Activated naive CD4-positive, alpha-beta T cell treated with Interleukin-2 at 50 U/mL for 16 hours (primary cell): Measurements from ENCODE around the gene GNPDA2.
"Not testable (repeated sequence)": the region's sequence is repeated elsewhere in the genome, so short reads cannot be mapped to it uniquely, and the experiment has no call there.

Experiments
- DNase-seq: peaks from one replicate; pipeline ENCODE4 v3.0.0-alpha.2; 2020

The GNPDA2 gene

DNA sequence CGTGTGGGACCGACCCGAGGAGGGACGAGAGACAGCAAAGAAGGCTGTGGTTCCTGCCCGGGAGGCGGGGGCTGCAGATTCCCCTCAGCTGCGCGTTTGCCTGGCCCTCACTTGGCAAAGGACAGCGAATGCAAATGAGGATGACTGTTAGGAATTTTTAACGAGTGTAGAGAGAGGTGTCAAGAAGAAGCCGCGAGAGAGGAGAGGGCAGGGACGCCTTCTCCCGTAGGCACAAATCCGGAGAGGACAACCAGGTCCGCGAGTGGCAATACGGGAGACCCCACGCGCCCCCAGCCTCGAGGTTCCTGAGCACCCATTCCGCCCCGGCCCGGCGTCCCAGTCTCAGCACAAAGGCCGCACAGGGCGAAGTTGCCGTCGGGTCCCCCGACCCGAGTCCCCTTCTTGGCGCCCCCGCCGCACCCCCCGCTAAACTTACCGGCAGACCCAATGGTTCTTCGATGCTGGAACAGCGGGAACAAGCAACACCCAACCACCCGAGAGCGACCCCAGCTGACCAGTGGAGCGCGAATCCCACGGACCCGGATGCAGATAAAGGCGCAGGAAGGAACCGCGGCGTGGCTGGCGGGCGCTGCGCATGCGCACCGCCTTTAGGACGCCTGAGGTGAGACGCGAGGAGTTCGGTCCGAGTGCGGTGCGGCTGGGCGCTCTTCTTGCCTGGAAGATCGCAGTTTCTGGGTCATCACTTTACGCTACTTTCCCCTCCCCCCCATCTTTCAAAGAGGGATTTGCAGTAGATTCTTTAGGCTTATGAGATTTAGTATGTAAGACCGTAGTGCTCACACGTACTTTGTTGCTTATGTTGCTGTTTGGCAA lies at the start of gene GNPDA2:
Gene GNPDA2 (minus strand): TSS at position 519 of the 834 bp plus-strand sequence. CDS start 4,349 bp downstream, outside the sequence.
- peak; percentile 81 for DNase-seq

DNA sequence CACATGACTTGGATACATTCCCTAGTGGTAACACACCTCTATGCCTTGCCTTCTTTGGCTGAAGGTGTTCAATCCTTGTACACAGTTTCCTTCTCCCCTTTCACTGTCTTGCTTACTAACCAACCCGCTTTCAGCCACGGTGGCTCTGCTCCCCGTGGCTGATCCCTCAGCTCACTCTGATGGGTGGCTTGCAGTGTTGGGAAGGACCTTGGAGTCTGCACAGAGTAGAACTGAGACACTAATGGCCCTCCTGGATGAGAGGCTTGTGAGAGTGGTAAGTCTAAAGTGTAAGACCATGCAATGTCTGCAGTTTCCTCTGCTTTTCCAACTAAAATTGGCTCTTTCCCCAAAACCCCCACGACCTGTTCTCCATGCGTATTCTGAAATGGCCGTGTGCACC lies 46.0 kb upstream of the GNPDA2 start:
- no peak for DNase-seq

DNA sequence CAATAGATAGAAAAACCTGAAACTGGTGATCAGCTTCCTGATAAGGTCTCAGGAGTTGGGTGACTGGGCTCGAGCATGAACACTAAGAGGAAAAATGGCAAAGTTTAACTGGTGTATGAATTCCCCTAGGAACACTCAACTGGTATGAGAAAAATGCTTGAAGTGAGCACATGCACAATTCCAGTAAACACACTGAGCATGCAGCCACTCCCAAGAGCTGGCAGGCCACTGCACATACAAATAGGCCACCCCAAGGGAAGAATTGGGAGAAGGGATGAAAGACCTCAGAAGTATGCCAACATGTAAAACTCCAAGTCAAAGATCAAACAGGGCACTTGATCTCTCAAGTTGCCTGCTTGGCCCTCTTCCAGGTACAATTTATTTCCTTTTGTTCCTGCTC lies 45.4 kb upstream of the GNPDA2 start:
- no peak for DNase-seq

DNA sequence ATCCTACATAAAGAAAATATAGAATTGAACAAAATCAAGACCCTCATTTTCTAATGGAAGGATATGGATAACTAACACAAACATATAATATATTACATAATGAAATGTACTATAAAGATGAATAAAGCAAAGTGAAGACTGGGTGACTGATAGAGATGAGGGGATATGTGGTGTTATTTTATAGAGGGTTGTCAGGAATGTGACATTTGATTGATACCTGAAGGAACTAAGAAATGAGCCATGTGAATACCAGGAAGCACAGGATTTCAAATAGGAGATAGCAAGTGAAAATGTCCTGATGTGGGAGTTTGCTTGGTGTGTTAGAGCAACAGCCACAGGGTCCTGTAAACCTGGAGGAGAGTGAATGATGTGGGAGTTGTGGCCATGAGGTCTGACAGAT lies 40.1 kb upstream of the GNPDA2 start:
- DNase-seq = no peak

DNA sequence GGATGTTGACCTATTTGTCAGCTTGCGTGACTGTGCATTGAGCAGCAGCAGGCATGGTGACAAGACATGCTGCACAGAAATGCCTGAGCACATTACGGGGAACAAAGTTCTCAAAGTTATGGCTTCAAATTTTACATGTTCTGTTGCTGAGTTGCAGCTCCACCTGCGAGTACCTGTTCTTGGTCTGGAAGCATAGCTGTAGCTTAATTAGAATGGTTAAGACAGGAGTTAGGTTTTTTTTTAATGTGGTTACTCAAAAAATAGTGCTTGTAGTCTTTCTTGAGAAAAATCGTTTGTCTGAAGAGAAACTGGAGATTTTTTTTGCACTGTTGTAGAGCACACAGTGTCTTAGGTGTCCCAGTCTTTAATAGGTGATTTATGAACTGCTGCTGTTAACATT lies 38.8 kb upstream of the GNPDA2 start:
- DNase-seq = no peak

DNA sequence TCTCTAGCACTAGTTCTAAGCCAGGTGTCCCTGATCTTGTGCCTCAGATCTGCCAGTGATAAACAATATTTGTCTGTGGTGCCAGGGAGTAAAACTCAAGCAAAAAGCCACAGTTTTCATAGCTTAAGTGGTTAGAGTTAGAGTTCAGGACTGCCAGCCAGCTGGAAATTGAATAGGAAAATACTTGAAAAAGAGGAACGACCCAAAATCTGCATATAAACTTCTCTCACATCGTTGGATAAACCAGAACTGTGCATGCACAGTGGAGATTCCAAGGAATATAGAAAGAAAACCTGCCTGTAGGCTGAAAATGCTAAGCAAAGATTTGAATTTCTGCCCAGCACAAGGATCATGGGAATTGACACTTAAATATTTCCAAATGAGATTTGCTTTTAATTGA lies 35.0 kb upstream of the GNPDA2 start:
- no peak for DNase-seq

DNA sequence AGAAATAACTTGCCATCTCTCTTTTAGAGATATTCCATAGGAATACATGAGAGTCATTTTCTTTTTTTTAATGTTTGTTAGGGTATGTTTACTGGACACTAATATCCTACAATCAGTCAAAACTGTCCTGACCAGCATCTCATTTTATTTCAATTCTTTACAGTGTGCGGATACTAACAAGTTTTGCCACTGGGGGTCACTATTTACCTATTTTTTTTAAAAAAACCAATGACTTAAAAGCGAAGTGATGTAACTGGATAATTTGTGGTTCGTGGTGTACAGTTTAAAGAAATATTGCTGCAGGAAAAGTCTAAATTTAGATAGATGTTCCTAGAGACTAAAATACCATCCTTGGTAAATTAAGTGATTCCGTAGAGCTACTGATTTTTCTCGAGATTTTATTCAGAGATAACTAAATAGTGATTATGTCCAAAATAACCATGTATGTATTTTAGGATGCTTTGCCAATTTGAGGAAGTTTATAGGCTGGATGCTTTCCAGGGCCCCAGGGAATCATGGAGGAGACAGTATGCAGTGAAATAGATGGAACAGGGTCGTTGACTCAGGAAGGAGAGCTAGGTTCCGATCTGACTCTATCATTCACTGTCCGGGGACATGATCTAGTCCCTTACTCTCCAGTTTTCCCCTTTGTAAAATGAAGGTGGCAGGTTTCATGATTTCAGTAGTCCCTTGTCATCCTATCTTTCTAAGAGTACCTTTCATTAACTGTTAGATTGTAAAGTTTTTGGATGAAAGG lies 34.0 kb upstream of the GNPDA2 start:
- no peak for DNase-seq

DNA sequence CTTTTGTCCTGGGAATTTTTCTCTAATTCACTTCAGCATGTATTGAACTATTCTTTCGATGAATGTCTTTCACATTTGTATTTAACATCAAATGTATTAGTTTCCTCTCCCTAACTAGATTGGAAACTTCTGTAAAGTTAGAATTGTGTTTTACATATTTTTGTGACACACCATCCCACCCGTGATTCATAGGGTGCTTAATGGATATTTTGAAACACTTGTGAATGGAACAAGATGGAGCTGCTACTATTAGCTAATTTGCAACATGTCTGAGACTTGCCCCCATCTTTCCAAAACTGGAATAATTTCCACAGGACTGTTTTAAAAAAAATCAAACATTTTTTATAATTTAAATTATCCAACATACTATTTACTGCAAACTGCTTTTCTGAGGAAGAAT lies 30.2 kb upstream of the GNPDA2 start:
- DNase-seq = no peak

DNA sequence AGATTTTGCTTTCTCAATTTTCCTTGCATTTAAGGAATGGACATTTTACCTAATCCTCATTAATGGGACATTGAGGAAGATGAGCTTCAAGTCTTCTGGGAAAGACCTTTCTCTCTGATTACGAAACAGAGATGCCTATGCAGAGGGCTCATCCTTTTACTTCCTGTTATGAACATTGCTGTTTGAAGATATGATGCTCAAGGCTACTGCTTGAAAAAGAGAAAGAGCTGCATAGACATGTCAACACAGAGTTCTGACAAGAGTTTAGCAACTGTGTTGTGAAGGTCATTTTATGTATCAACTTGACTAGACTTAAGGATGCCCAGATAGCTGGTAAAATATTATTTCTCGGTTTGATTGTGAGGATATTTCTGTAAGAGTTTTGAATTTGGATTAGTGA lies 13.8 kb upstream of the GNPDA2 start:
- DNase-seq = no peak

DNA sequence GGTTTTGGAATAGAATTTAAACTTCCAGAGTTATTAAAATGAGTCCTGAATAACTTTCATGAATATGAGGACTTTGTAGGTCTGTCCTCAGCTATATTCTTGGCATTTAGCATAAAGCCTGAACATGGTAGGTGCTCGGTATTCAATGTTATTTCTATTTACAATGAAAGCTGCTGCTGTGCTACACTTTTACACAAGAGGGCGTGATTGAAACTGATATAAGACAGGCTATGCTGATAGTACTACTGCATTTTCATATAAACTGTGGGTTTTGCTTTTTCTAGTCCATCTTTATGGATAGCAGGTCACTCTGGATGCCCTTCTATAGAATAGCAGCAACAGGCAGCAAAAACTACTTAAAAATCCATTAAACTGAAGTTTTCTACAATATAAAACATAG lies 12.3 kb upstream of the GNPDA2 start:
- DNase-seq = no peak

DNA sequence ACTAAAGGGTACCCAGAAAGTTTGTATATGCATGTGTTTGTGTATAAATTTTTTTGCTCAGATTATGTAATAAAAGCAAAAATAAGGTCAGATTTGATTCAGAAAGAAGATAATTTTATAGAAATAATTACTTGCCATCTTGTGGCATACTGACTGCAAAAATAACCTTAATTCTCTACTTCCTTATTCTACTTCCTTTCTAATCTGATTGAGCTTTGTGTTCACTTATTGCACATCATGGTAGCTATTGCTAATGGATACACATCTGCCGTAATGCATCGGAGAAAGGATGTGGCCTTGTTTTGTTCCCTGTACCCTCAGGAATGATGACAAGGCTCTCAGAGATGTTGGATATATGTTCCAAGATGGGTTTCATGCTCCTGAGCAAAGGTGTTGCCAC lies 10.5 kb upstream of the GNPDA2 start:
- DNase-seq = no peak

DNA sequence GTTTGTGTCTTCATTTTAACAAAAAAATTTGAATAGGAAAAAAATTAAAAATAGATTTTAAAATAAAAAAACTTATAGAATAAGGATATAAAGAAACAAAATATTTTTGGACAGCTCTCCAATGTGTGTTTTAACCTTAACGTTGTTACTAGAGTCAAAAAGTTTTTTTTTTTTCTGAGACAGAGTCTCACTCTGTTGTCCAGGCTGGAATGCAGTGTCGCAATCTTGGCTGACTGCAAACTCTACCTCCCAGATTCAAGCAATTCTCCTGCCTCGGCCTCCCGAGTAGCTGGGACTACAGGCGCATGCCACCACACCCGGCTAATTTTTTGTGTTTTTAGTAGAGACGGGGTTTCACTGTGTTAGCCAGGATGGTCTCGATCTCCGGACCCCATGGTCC lies 2.3 kb upstream of the GNPDA2 start:
- DNase-seq = not testable (repeated sequence)

DNA sequence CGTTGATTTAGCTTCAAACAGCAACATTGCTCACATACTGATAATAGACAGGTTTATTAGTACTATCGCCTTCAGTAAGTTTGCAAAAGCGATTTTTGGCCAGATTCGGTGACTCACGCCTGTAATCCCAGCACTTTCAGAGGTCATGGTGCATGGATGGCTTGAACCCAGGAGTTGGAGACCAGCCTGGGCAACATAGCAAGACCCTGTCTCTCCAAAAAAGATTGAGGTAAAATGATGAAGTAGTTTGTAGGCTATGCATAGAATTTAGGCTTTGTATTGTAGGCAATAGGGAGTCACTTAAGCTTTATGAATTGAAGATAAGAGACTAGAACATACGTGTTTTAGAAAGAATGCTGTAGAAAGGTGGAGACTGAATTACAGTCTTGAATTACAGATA lies 1.1 kb upstream of the GNPDA2 start:
- DNase-seq = no peak

DNA sequence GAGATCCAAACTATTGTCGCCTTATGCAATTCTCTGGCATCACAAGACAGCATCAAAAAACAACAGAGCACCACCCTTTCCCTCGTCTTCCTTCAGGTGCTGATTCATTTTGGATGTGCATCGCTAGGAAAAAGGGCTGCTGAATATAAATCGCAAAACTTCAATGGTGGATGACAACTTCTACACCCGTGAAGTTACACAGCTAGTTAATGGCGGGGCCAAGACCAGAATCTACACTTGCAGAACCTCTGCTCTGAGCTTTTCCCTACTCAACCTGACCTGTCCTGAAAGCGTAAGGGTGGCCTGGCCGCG lies 674 bp downstream of the GNPDA2 start:
- no peak for DNase-seq

DNA sequence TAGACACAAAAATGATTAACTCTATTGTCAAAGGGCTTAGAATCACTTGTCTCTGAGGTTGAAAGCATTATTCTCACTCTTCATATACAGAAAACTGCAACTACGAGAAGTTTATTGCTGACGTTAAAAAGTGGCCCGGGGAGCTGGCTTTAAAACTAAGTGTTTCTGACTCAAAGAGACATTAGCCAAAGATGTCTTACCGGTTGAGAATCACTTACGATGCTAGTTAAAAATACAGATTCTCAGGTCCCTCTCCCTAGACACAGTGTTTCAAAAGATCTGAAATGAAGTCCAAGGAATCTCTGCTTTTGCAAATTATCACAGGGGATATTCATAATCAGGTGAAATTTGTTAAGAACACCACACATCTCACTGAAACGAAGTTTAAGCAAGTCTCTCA lies 1.2 kb downstream of the GNPDA2 start:
- no peak for DNase-seq

DNA sequence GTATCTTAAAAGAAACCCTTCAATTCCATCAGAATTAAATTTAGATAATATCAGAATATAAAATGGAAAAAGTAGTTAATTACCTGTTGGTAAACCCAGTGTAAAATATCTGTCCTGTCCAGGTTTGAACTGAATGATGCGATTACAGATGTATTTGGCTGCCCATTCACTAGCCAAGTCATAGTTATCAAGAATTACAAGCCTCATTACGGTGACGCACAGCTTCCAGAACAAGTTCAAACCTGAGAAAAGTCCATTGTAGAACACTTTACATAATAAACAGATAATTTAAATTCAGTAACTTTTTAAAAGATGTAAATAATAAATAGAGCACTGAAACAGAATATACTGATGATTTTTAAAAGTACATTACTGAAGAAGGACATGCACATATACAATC lies 4.4 kb downstream of the GNPDA2 start:
- no peak for DNase-seq

DNA sequence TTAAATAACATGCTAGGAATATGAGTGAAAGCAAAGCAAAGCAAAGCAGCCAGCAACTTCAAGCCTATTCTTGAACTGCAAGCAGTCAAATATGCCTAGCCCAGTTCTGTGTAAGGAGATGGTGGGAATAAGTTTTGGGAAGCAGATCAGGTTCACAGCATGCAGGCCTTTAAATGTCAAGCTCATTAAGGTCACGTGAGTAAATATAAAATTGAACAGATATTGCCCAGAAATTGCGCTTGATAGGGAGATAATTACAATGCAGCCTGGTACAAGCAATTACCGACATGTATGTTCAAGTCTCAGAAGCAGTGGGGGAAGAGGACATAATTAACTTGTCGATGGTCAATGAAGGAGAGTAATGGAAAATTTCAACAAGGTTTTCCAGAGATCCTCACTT lies 6.0 kb downstream of the GNPDA2 start:
- DNase-seq = no peak

DNA sequence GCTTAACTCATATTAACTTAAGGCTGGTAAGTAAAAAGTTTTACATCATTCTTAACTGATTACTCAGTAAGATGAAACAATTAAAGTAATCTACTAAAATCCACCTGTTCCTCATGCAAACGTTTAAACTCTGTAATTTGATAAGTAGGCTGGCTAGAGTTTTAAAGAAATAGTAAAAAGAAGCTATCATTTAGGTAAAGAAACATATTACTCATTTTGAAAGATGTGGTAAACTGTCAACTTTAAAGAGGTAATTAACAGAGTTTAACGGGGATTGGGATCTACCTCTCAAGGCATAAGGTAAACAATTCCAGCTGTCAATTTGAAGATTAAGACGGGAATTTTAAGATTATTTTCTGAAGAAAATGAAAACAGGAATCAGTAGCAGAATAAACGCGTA lies 9.8 kb downstream of the GNPDA2 start:
- DNase-seq = no peak

DNA sequence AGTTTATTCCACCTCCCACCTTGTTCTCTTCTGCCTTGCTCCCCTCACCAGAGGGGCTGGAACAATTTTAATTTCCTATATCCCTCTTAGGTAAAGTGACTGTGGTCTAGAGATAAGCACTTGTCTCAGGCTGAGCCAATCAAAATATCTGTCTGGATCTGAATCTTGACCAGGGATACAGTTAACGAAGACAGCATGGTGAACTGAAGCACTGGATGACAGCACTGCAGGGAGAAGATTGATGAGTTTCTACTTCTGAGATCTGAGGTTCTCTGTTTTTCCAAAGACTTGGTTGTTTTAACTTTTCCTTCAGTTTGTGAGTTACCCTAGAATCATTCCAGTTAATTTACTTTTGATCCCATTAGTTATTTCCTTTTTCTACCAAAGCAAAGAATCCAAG lies 13.2 kb downstream of the GNPDA2 start:
- no peak for DNase-seq

DNA sequence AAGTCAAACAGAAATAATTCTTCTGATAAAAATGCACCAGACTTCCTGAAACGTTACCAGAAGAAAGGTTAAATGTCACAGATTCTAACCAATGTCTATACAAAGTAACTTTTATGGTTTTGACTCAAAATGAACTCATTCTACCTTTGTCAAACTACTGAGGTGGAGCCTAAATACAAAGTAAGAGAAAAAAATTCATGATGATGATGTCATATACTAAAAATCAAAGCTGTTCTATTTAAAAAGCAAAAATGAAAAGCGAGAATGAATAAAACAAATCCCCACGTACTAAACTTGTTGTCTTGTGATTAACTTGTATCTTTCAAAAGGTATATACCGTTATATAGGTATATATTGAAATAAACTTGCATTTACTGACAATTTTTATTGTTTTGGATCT lies 21.7 kb downstream of the GNPDA2 start:
- no peak for DNase-seq

DNA sequence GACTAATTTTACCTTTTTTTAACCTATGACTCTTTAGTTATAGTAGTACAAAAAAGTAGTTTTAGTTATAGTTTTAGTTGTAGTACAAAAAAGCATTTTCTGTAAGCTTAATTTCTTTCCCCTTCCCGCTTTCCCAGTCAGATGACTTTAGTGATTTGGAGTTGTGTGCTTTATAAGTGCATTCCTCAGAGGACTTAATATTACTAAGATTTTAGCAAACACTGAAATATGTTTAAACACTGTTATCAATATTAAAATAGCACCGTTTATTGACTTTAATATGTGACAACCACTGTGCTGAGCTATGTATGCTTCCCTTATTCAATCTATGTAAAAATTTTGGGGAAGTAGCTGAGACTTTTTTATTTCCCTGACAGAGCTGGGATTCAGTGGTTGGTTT lies 25.3 kb downstream of the GNPDA2 start:
- DNase-seq = no peak

DNA sequence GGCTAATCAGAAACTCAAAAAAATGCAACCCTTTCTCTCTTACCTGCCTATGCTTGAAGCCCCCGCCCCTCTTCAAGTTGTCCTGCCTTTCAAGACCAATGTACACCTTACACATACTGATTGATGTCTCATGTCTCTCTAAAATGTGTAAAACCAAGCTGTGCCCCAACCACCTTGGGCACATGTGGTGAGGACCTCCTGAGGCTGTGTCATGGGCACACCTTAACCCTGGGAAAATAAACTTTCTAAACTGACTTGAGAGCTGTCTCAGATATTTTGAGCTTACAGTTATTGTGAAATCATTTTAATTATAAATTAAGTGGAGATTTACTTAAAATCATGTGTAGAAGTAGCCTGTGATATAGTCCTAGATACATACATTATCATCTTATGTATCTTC lies 25.9 kb downstream of the GNPDA2 start:
- DNase-seq = no peak

DNA sequence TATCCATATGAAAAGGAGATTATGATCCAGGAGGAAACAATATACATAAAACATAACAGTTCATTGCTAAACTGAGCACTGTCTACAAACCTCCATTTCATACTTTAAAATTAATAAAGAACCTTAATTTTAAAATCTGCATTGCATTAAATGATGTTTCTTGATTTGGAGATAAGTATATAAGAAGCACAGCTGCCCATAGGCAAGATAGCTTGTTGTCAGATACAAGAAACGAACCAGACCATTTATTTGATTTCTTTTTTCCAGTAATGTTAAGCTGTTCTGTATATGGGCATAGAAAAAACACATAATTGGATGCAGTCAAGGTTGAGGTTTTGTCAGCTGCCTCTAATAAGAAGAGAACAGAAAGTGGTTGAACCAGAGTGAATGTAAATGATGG lies 41.7 kb downstream of the GNPDA2 start:
- no peak for DNase-seq

DNA sequence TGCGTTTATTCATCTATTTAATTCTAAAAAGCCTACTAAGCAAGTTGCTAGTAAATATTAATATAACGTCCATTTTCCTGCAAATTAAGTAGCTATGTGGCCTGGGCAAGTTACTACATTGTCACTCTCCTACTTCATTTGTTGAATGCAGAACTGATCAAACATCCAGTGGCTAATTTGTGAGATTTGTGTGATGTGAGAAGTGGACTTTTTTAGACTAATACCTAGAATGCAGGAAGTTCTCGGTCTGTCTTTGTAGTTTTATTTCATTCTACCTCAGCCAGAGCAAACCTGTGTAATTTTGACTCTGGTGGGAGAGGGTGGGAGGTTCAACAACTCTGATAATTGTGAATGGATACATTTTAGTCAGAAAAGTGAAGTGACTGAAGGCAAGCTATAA lies 47.3 kb downstream of the GNPDA2 start:
- DNase-seq = no peak
